NB4 (cell line): ENCODE results near the gene FBXO15.

Experiments used
- DNase-seq: peaks from one replicate; pipeline ENCODE4 v3.0.0; 2010; ENCODE audit warnings: low read depth
- H3K4me3 ChIP-seq: one replicate; pipeline ENCODE4 v1.5.1; 2011; ENCODE audit warnings: mild to moderate bottlenecking, low read depth, low read length, moderate library complexity
- CTCF ChIP-seq: IDR thresholded peaks from one replicate; pipeline ENCODE4 v1.5.1; 2012; ENCODE audit warnings: low read depth, low read length
- MAX ChIP-seq: IDR thresholded peaks from 2 replicates; pipeline ENCODE4 v1.6.1; 2011; ENCODE audit warnings: low read depth, low read length
- MYC ChIP-seq: IDR thresholded peaks from 2 replicates; pipeline ENCODE4 v1.6.1; 2011; ENCODE audit warnings: low read depth, low read length
- POLR2A ChIP-seq: IDR thresholded peaks from 2 replicates; pipeline ENCODE4 v1.6.1; 2011; ENCODE audit warnings: mild to moderate bottlenecking; ENCODE audit not compliant: insufficient read length; ENCODE audit errors: extremely low read depth

The FBXO15 gene

GRCh38 chr18:74141667-74142066 is 6.0 kb downstream of the FBXO15 start:
- DNase-seq, result no peak
- no peak for TF ChIP-seq MAX
- no peak for TF ChIP-seq MYC
- TF ChIP-seq CTCF, result no peak
- TF ChIP-seq POLR2A, result no peak

GRCh38 chr18:74140582-74140981 is 7.1 kb downstream of the FBXO15 start:
- H3K4me3 ChIP-seq, result no peak overlapping the region
- no peak for DNase-seq
- no peak for TF ChIP-seq POLR2A
- TF ChIP-seq CTCF, result no peak
- TF ChIP-seq MYC, result no peak
- TF ChIP-seq MAX, result no peak

More at GRCh38 chr18:74141667-74142066, 6.0 kb downstream of the FBXO15 start:
- H3K4me3 ChIP-seq, result no peak overlapping the region

- TF ChIP-seq MAX (no peak), CTCF (no peak), MYC (no peak), POLR2A (no peak)
- H3K4me3 ChIP-seq, result no peak overlapping the region
- DNase-seq, result peak; percentile 59
Measured at GRCh38 chr18:74139888-74140287, 7.7 kb downstream of the FBXO15 start.

- DNase-seq, result peak; percentile 16
- H3K4me3 ChIP-seq, result no peak overlapping the region
- TF ChIP-seq POLR2A (no peak), MAX (no peak), MYC (no peak), CTCF (no peak)
Measured at GRCh38 chr18:74139411-74139810, 8.2 kb downstream of the FBXO15 start.

GRCh38 chr18:74137920-74138538 is 9.6 kb downstream of the FBXO15 start:
- no peak for TF ChIP-seq MYC
- DNase-seq, result no peak
- H3K4me3 ChIP-seq, result no peak overlapping the region

GRCh38 chr18:74132201-74132600 is 15.4 kb downstream of the FBXO15 start:
- no peak overlapping the region for H3K4me3 ChIP-seq
- no peak for DNase-seq
- no peak for TF ChIP-seq MAX
- TF ChIP-seq POLR2A, result no peak
- TF ChIP-seq CTCF, result no peak
- TF ChIP-seq MYC, result no peak
